Measurements from ENCODE around the gene LDLRAD4.

Gene LDLRAD4

DNA sequence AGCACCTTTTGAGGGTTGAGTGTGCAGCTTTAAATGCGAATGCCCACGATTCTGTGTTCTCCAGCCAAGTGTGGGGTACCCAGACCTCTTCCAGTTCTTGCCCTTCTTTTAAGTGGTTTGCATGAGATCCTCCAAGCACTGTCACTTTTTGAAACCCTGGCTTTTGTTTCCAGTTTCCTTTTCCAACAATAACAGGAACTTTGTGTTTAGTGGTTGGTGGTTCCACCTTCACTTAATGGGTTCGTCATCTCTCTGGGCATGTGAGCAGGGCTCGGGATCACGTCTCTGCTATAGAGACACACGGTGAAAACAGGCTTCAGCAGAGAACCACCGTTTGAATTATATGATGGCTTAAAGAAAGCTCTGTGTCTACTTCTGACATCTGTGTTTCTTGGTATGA is 197.6 kb downstream of the LDLRAD4 start:
- no peak for DNase-seq

DNA sequence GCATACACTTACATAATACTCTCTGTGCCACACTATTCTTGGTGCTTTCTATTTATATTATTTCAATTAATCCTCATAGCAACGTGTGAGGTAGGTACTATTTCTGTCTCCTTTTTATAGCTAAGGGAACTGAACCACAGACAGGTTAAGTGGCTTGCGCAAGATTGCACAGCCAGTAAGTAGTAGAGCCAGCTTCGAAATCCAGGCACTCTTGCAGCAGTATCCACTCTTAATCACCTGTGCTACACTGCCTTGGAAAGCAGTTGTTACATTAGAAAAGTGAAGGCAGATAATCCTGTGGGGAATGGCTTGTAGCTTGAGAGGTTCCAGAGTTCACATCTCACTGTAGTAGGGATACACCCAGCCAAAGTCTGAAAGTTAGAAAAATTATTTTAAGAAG is 198.3 kb downstream of the LDLRAD4 start:
- DNase-seq, result no peak

DNA sequence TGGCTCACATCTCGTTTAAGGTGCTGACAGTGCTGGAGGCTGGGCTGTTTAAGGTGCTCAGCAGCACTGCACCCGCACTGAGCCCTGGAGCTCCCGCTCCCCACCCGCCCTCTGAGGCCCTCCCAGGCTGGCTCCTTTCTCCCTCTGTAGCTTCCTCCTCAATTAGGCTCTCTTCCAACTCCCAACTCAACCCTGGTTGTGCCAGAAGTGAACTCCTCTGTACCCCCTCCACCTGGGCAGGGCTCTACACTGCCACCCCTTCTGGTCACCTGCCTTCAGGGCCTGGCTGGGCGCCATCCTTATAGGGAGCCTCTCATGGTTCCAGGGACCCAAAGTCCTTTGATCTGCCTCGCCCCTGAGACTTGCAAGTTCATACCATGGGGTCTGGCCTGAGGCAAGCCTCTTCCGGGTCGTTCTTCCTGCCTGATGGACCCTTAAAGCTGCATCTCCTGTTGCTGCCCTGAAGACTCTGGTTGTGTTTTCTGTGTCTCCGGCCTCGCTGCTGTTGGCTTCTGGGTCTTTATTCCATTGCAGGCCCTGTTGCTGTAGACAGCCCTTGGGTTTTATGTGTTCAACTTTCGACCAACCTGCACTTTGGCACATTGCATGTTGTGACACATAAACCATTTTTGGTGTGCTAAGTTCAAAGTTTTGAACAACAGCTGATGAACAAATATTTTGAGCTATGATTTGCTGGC is 199.6 kb downstream of the LDLRAD4 start:
- no peak for DNase-seq

DNA sequence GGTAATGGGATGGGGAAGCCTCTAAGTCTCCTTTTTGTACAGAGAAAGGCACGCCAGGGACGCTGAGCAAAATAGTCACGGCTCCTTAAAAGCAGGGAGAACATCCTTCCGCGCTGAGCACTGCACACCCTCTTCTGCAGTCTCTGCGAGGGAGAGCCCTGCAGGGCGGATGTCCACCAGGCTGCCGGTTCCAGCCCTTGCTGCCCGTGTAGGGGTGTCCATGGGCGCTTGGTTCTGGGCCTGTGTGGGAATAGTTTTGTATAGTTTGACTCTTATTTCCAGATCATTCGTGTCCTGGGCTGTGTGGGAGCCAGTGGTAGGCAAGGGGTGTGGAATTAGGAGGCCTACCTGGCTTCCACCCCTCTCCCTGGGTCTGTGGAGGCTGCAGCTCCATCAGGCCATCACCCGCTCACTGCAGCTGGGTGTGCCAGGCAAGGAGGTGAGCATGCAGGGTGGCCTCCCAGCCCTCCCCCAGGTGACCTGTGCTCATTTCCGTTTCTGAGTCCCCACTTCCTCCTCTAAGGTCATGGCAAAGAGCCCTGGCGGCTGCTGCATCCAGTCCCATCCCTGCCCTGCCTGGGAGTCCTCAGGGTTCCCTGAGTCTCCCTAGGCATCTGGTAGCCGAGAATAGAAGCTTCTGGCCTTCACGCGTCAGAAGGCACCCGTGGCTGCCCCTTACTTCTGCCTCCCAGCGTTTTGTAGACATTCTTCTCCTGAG is 202.6 kb downstream of the LDLRAD4 start:
- no peak for DNase-seq

DNA sequence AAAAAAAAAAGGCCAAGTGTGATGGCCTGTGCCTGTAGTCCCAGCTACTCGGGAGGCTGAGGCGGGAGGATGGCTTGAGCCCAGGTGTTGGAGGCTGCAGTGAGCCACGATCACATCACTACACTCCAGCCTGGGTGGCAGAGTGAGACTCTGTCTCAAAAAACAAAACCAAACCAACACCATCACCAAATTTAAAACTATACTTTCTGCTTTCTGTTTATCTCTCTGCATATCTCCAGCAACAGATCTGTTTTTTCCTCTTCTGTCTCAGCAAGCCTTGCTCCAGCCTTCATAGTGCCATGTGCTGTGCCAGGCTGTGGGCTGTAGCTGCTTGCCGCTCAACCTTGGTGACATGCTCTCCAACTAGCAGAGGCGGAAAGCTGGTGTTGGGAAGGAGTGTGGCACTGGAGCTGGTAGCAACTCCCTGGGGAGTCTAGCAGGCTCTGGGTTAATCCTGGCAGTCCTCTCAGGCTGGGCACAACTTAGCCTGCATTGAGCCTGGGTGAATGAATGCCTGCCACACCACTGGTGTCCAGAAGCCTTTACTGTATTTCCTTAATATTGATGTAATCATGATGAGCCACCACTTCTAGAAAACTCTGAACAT is 204.1 kb downstream of the LDLRAD4 start:
- no peak for DNase-seq

DNA sequence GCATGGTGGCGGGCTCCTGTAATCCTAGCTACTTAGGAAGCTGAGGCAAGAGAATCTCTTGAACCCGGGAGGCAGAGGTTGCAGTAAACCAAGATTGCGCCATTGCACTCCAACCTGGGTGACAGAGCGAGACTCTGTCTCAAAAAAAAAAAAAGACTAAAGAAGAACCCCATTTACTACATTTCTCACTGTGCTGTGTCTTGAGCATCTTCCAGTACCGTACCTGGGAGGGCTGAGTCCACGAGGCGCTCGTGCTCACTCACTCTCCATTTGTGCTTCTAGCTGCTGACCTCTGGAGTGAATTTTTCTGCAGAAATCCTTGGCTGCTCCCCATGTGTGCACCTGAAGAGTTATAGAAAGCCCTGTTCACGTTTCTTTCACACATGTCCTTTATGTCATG is 204.8 kb downstream of the LDLRAD4 start:
- no peak for DNase-seq

DNA sequence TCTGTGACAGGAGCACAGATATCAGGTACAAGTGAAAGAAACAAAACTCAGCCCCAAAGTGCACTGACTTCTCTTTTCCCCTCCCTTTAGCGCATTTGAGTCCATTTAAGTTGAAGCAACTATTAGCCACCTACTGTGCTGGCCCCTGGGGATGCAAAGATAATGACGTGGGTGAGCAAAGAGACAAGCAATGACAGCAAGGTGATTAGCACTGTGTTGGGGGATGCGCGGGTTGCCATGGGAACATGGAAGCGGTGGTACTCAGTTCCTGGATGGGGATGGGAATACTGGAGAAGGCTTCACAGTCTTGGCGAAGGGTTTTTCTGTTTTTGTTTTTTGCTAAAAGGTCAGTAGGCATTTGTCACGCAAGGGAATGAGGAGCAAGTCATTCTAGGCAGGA is 205.8 kb downstream of the LDLRAD4 start:
- DNase-seq, result peak; percentile 60

DNA sequence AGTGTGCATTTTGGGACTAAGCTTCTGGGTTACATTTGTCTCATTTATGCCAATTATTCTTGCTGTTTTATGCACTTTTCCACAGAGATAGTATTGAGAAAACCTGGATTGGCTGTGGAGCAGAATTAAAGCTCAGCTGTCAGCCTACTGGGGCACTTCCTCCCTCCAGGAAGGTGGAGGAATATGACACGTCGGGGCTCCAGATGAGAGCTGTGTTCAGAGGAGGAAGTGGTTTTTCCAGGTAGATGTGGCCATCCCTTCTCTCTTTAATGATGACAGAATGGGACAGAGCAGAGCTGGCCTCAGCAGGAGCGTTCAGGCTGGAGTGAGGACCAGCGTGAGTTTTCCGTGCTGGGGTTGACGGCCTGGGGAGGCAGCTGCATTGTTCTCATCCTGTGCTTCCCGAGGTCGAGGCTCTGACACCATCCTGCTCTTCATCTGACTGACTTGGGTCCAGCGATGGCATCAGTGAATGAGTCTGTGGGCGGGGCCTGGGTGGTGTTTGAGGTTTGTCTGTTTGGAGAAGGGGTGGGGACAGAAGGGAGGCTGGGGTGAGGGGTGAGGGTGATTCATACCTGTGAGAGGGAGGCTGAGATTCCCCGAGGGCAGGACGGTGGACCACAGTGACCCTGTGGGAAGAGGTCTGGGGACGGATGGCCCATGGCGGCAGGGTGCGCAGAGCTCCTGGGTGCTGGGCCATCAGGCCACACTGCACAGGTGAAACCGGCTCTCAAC is 207.0 kb downstream of the LDLRAD4 start:
- DNase-seq, result no peak

DNA sequence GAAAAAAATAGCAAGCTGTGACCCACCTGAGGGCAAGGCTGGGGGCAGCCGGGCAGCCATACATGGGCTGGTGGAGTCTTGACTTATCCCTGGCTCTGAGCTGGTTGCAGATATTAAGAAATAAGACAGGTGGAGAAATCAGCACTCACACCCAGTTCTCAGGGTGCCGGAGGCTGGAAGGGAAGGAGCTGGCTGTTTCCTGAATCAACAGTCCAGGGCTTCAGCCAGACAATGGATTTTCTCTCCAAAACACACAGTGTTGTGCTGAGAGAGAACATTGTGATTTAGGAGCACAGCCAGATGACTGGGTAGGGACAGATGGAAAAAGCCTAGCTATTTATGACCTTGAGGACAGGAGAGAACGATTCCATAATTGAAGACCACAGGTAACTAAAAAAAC is 208.8 kb downstream of the LDLRAD4 start:
- no peak for DNase-seq

DNA sequence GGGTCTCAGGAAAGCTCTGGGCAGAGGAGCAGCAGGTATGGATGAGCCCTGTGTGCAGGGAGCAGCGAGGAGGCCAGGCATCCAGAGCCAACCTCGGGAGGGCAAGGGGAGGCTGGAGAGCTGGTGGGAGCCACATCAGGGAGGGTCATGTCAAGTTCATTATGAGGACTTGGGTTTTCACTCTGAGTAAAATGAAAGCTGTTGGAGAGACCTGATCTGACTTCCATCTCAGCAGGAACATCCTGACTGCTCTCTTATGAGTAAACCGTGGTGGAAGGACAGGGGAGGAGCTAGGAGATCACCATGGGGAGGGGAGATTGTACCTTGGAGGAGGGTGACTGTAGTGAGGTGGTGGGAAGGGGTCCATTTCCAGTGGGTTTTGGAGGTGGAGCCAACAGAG is 209.8 kb downstream of the LDLRAD4 start:
- DNase-seq, result no peak

DNA sequence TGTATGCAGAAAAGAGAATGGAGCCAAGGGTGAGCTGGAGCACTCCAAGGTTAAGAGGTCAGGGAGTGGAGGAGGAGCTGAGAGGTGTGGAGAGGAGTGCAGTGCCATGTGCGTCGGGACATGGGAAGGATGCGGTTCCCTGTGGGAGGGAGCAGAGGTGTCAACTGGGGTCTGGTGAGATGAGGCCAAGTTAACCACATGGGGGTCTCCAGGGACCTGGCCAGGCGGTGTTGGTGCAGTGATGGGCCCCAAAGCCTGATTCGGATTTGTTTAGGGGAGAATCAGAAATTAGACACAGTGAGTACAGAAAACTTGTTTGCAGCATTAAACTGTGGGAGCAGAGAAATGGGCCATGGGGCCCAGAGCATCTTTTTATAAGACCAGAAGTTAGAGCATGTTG is 210.5 kb downstream of the LDLRAD4 start:
- no peak for DNase-seq

DNA sequence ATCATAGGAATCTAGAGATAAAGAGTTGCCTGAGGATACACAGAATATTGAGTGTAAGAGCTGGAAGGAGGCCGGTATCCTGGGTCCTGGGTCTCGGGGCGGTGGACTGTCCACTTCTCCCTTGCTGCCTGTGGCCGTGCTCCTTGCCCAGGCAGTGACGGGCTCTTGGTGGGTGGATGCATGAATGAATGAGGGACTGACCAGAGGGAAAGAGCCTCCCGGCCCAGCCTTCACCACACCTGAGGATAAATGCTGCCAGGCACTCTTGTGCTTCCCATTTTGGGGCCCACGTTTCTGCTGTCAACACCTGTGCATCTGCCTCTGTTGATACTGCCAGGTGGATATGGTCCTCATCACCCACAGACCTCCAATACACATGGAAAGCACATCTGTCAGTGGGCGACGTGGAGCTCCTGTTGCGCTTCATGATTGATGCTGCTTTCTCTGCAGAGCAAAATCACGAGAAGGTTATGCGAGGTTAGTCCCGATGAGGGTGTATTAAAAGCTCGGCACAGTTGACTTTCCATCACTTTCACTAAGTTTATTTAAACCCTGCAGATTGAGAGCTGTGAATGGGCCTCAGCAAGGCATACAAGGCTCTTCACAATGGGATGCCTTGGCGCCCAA is 211.4 kb downstream of the LDLRAD4 start:
- no peak for DNase-seq

DNA sequence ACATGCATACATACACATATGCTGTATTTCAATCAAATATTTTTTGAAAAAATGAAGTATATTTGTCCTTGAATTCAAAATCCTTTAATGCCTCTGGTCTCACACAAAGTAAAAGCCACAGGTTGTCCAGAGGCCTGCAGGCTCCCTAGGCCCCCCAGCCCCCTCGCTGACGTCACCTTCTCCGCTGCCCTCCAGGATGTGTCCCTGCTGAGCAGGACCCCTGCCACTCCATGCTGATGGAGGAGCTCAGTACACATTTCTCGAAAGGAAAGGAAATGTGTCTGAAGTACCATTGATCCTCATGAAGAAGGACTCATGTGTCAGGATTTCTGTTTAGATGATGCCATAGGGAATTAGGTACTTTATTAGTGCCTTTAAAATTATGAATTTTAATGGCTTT is 212.1 kb downstream of the LDLRAD4 start:
- DNase-seq, result no peak

DNA sequence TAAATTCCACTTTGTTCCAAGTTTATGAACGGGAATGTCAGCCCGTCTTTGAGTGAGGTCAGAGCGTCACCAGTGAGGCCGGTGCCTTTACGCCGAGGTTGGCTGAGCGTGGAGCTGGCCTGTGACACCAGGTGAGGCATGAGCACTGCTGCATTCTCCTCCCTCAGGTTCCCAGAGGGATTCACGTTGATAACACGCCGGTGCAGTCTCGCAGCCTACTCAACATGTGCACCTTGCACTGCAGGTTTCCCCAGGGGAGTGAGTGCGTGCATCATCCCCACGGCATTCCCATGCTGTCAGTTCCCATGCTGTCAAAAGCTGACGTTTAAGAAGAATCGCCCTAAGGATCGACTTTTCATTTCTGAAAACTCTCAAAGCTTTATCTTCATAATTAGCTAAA is 213.3 kb downstream of the LDLRAD4 start:
- no peak for DNase-seq

DNA sequence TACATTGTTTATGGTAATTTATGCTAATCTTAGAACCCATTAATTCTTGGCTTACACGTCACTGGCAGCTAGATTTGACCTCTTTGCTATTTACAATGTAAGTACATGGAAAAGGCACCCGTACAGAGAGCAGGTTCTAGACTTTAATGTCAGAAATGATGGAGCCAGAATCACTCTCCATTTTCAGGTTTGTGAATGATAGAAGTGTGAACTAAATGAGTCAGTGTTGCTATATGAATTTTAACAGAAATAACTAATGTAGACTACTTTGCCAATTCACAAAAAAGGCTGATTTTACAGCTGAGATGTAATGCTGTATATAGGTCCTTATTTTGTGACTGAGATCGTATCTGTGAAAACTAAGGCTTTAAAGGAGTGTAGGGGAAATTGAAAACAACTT is 214.6 kb downstream of the LDLRAD4 start:
- DNase-seq, result no peak

DNA sequence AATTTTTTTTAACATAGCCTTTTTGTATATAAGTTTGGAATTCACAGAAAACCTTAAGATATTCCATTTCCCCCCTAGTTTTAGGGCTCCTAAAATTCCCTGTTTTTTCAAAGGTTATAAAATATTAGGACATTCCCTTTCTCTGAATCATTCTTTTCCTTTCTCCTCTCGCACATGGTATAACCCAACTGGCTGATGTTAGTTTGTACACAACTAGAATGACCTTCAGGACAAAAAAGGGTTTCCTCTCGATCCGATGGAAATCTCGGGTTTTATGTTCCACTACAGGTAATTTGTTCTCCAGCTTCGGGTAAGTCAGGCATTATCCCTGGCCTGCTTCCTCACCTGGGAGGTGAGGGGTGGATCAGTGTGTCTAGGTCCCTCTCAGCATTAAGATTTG is 215.1 kb downstream of the LDLRAD4 start:
- no peak for DNase-seq

DNA sequence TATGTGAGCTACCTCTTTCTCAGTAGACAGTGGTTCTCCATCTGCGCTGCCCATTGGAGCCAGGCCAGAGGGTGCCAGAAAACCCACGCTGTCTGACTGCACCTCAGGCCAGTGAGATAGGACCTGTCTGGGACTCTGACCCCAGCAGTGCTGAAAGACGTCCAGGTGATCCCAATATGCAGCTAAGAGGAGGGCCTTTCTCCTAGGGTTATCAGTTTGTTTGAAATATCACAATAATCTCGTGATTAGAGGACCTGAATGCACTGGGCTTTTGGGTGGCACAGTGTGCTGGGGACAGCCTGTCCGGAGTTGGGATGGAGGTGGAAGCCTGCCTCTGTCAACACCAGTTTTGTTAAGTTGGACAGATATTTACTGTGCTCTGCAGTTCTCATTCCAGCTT is 216.3 kb downstream of the LDLRAD4 start:
- no peak for DNase-seq

DNA sequence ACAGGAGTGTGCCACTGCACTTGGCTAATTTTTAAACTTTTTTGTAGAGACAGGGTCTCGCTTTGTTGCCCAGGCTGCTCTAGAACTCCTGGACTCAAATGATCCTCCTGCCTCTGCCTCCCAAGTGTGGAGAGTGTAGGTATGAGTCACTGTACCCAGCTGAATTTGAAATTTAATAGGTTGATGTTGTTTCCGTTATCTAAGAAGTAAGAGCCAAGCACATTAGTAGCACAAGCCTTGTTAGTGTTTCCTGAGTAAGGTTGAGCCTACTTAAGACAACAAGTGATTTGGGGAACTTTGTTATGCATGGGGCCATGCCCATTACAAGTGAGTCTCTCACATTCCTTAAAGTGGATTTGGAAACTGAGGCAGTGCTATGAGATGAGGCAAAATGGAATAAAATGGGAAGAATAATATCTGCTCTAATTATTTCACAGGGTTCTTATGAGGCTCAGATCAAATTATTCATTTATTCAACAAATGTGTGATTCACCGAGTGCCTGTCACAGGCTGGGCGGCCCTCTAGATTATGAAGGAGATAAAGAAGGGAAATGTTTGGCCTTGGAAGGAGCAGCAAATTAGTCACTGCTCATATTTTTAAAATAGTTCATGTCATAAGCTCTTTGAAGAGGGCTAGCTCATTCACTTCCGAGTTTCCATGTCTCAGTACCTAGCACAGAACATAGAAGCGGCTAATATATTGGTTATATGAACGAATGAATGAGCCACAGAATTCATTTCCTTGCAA is 217.2 kb downstream of the LDLRAD4 start:
- no peak for DNase-seq

DNA sequence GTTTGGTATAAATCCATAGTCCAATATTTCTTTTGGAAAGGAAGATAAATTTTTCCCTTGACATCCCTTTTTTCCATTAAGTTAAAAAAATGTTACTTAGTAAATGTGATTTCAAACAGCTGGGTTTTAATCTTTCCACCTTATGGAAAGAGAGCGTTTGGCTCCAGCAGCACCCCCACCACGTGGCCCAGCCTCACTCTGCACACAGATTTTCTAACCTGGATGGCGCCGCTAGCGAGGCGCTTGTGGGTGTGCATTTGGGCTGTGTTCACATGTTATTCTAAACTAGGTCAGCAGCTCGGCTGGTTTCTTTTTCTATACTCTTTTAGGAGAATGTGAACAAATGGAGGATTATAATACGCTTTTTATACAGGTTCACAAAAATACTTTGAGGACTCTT is 218.0 kb downstream of the LDLRAD4 start:
- no peak for DNase-seq

DNA sequence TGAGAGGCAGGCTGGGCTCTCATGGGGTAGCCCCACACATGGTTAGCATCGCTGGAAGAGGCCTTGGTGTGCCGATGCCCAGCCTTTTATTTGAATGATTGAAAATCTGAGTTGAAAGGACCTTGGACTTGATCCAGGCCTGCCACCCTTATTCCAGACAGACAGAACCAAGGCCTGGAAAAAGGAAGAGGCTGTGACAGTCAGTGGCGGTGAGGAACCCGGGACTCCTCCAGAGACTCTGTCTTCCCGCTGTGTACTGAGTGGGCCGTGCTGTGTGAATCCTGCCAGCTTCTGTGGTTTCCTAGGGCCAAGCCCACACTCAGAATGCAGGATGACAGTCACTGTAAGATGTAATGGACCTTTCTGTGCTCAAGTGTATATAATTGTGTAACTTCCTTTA is 218.5 kb downstream of the LDLRAD4 start:
- DNase-seq, result no peak

DNA sequence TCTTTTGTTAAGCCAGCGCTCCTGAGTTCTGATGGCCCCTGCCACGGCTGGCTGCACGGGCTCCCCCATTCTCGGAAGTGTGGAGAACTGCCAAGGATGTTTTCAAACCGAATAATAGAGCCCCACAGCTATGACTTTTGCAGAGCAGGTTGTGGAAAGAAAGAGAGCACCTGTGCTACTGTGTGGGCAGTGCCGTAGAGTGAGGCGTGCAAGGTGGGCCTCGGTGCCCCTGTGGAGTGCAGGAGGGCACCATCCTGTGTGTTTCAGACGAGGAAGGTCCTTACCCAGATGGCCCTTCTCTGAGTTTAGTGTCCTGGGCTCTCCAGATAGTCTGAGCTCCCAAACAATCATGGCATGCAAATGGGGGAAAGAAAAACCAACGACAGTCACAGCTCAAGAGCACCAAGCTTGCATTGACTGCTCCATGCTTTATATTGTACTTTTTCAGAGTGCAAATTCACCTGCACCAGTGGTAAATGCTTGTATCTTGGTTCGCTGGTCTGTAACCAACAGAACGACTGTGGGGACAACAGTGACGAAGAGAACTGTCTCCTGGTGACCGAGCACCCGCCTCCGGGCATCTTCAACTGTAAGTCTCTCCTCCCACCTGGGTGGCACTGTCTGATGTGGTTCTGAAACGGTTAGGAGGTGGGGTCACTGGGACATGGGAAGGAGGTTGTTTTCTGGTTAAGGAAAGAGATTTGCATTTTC is 219.4 kb downstream of the LDLRAD4 start:
- no peak for DNase-seq
